IMR-90 (cell line): ENCODE measurements around the gene C19orf33. TPM values are rescaled to one million over a fixed set of nuclear protein-coding genes. Genes with fewer than 3 reads are reported as not detected.

Experiments used
- ATAC-seq: fragments of 200-7000 bp; cut with Tn5 transposase; 2 replicates; pipeline ENCODE4 v1.9.1; 2020; ENCODE audit warnings: low read depth, mild to moderate bottlenecking, moderate library complexity
- BruUV-seq: library from RNA; stranded (reverse); fragments of 400-500 nt; replicated peaks from 2 replicates; lab custom pipeline; 2021; lab: Mats Ljungman, UMichigan
- CTCF ChIA-PET: fragments of 300-600 bp; formaldehyde crosslinking; extraction: SDS; loops from one replicate; lab custom pipeline; 2021; ENCODE audit warnings: antibody characterized with exemption; lab: Yijun Ruan, JAX
- POLR2A ChIA-PET: fragments of 300-600 bp; sonication (Branson Sonifier 250); formaldehyde crosslinking; loops from one replicate; lab custom pipeline; 2022; ENCODE audit warnings: antibody characterized with exemption; ENCODE audit not compliant: unreplicated experiment; lab: Charles Lee
- DNase-seq: peaks from one replicate; pipeline ENCODE4 v3.0.0; 2013
- H2AFZ ChIP-seq: replicated peaks from 2 replicates; pipeline ENCODE3; 2013; ENCODE audit warnings: low read length, mild to moderate bottlenecking; ENCODE audit not compliant: poor library complexity
- H2AK5ac ChIP-seq: 2 replicates; pipeline ENCODE4 v1.6.1; 2013; ENCODE audit warnings: low read depth, low read length, inconsistent platforms
- H2AK9ac ChIP-seq: replicated peaks from 2 replicates; pipeline ENCODE3; 2013; ENCODE audit warnings: mild to moderate bottlenecking, low read depth, low read length, moderate library complexity; ENCODE audit not compliant: poor library complexity
- H2BK120ac ChIP-seq: 2 replicates; pipeline ENCODE4 v1.6.1; 2013; ENCODE audit warnings: low read depth, low read length, inconsistent platforms
- H2BK15ac ChIP-seq: 3 replicates; pipeline ENCODE4 v1.6.1; 2013; ENCODE audit warnings: low read depth, low read length, inconsistent platforms
- H2BK20ac ChIP-seq: 2 replicates; pipeline ENCODE4 v1.6.1; 2013; ENCODE audit warnings: low read depth, mild to moderate bottlenecking, inconsistent platforms, low read length, moderate library complexity
- H2BK5ac ChIP-seq: 2 replicates; pipeline ENCODE4 v1.6.1; 2013; ENCODE audit warnings: mild to moderate bottlenecking, low read depth, low read length, inconsistent platforms; ENCODE audit not compliant: poor library complexity, severe bottlenecking
- H3K14ac ChIP-seq: replicated peaks from 2 replicates; pipeline ENCODE4 v1.6.1; 2013; ENCODE audit warnings: low read depth, low read length, inconsistent platforms
- H3K18ac ChIP-seq: 2 replicates; pipeline ENCODE4 v1.6.1; 2013; ENCODE audit warnings: low read depth, low read length, control low read depth
- H3K23ac ChIP-seq: 2 replicates; pipeline ENCODE4 v1.6.1; 2013; ENCODE audit warnings: low read depth, low read length, inconsistent platforms
- H3K27ac ChIP-seq: 2 replicates; pipeline ENCODE4 v1.5.1; 2013; ENCODE audit warnings: mild to moderate bottlenecking, control low read depth, low read length; ENCODE audit not compliant: insufficient read depth
- H3K27me3 ChIP-seq: 2 replicates; pipeline ENCODE4 v1.6.1; 2013; ENCODE audit warnings: low read length; ENCODE audit not compliant: control insufficient read depth, insufficient read depth
- H3K36me3 ChIP-seq: 2 replicates; pipeline ENCODE4 v1.6.1; 2013; ENCODE audit warnings: low read length, mixed read lengths; ENCODE audit not compliant: control insufficient read depth, insufficient read depth
- H3K4ac ChIP-seq: 2 replicates; pipeline ENCODE4 v1.6.1; 2013; ENCODE audit warnings: low read depth, low read length, inconsistent platforms
- H3K4me1 ChIP-seq: 2 replicates; pipeline ENCODE4 v1.6.1; 2013; ENCODE audit warnings: low read length, mixed read lengths; ENCODE audit not compliant: control insufficient read depth, insufficient read depth
- H3K4me2 ChIP-seq: 2 replicates; pipeline ENCODE4 v1.6.1; 2013; ENCODE audit warnings: low read depth, mild to moderate bottlenecking, control low read depth, low read length, moderate library complexity
- H3K4me3 ChIP-seq: 2 replicates; pipeline ENCODE4 v1.5.1; 2013; ENCODE audit warnings: low read depth, mild to moderate bottlenecking, control low read depth, low read length, moderate library complexity; ENCODE audit not compliant: insufficient read depth
- H3K56ac ChIP-seq: 2 replicates; pipeline ENCODE4 v1.6.1; 2013; ENCODE audit warnings: low read length, inconsistent platforms; ENCODE audit not compliant: insufficient read depth; ENCODE audit errors: extremely low read depth
- H3K79me1 ChIP-seq, 2 experiments: 2 replicates each; pipeline ENCODE4 v1.6.1; 2013; ENCODE audit warnings: low read length in 2 of 2, inconsistent platforms in 1 of 2, low read depth in 1 of 2
- H3K9ac ChIP-seq: 2 replicates; pipeline ENCODE4 v1.6.1; 2013; ENCODE audit warnings: low read depth, low read length, control low read depth
- H3K9me1 ChIP-seq: 2 replicates; pipeline ENCODE4 v1.6.1; 2013; ENCODE audit warnings: low read length, inconsistent platforms; ENCODE audit not compliant: insufficient read depth
- H3K9me3 ChIP-seq: 2 replicates; pipeline ENCODE4 v1.6.1; 2013; ENCODE audit warnings: low read length; ENCODE audit not compliant: control insufficient read depth, insufficient read depth
- H4K20me1 ChIP-seq: 2 replicates; pipeline ENCODE4 v1.6.1; 2013; ENCODE audit warnings: low read length, inconsistent platforms; ENCODE audit not compliant: insufficient read depth
- H4K5ac ChIP-seq: 2 replicates; pipeline ENCODE4 v1.6.1; 2013; ENCODE audit warnings: mild to moderate bottlenecking, low read depth, low read length, control low read depth
- H4K8ac ChIP-seq, 2 experiments: 2 replicates each; pipeline ENCODE4 v1.6.1; 2013; ENCODE audit warnings: low read depth in 2 of 2, low read length in 2 of 2, control low read depth in 1 of 2, inconsistent platforms in 1 of 2
- H4K91ac ChIP-seq: 2 replicates; pipeline ENCODE4 v1.6.1; 2013; ENCODE audit warnings: low read depth, low read length, inconsistent platforms; ENCODE audit not compliant: insufficient read depth
- MAFK ChIP-seq: IDR thresholded peaks from 2 replicates; pipeline ENCODE4 v1.6.1; 2012; ENCODE audit warnings: low read depth, low read length, improper control_type of control experiment
- MAZ ChIP-seq: IDR thresholded peaks from 2 replicates; pipeline ENCODE4 v1.6.1; 2012; ENCODE audit warnings: low read depth, mild to moderate bottlenecking, low read length, improper control_type of control experiment, moderate library complexity, borderline replicate concordance
- RFX5 ChIP-seq: IDR thresholded peaks from 2 replicates; pipeline ENCODE4 v1.8.0; 2012; ENCODE audit warnings: low read depth, mild to moderate bottlenecking, low read length, moderate library complexity
- WGBS, 2 experiments: methylation state at CpG; one replicate each; pipeline versions ENCODE4 v1.1.5 to v1.1.7; 2013; ENCODE audit warnings: missing lambda C conversion rate in 2 of 2; ENCODE audit not compliant: insufficient read length in 1 of 2; ENCODE audit errors: extremely low coverage in 2 of 2; 5-methylcytosine and 5-hydroxymethylcytosine counted together
- dilution Hi-C: fragments of 300-500 bp; cut with HindIII; formaldehyde crosslinking; loops from one replicate; pipeline ENCODE4 v1.14.3; 2018; ENCODE audit warnings: low sequenced_read_pairs; ENCODE audit not compliant: unreplicated experiment
- in situ Hi-C: fragments of 300-500 bp; cut with MboI; formaldehyde crosslinking; loops from 3 replicates; pipeline ENCODE4 v1.14.3; 2019; ENCODE audit warnings: low sequenced_read_pairs, inconsistent platforms, mixed read lengths
- intact Hi-C: fragments of 100-400 bp; cut with micrococcal nuclease; formaldehyde crosslinking; loops from 2 replicates; pipeline ENCODE4 v1.10.0; 2022
- polyA plus RNA-seq, 3 experiments: library from polyadenylated mRNA; depleted of rRNA; stranded (reverse); fragments of >200 nt; gene quantifications; 2 replicates each; pipeline ENCODE4 v1.2.3, GENCODE V29; 2012; ENCODE audit warnings: low replicate concordance in 1 of 3
- total RNA-seq: library from RNA; depleted of rRNA; stranded (reverse); fragments of >200 nt; gene quantifications from 2 replicates; pipeline ENCODE4 v1.2.3, GENCODE V29; 2012
- TF ChIP-seq, protein P1 (sequence below): fragments of 150-350 bp; IDR thresholded peaks from 2 replicates; pipeline ENCODE4 v1.6.1; 2016; ENCODE audit warnings: low read depth, mild to moderate bottlenecking, low read length, moderate library complexity, borderline replicate concordance
- TF ChIP-seq, protein P2 (sequence below): conservative IDR thresholded peaks from 2 replicates; pipeline ENCODE4 v1.5.1; 2012; ENCODE audit warnings: mild to moderate bottlenecking, low read depth, low read length, improper control_type of control experiment

Gene C19orf33
- total and polyA plus RNA-seq, 2 of the 4 experiments (the other 2 are of a cell fraction): 0.80 TPM; not detected in 1

DNA sequence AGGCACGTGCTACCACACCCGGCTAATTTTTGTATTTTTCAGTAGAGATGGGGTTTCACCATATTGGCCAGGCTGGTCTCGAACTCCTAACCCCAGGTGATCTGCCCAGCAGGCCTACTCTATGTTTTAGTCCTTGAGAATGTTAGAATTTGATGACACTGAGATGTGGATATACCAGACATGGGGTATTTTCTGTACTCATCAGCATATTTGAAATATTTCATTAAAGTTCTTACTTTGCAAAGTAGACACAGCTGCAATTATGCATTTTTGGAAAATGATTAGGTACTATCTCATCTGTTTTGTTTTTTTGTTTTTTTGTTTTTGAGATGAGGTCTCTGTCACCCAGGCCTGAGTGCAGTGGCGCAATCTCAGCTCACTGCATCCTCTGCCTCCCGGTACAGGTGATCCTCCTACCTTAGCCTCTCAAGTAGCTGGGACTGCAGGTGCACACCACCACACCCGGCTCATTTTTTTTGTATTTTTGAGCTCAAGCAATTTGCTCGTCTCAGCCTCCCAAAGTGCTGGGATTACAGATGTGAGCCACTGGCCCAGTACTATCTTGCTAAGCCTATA is 27.0 kb upstream of the C19orf33 start:
- Histone ChIP-seq H2BK120ac (peak overlapping the region; percentile 76), H4K91ac (peak overlapping the region; percentile 51), H3K27me3 (no peaks in the 10 kb centered on the region), H4K20me1 (no peaks in the 10 kb centered on the region), H4K5ac (peak overlapping the region; percentile 74), H4K8ac (peak overlapping the region in 1 of 2 experiments; percentile 49; a peak in 2 of 4 replicates), H2AFZ (no peak overlapping the region), H3K4me1 (peaks cover 13% of the 10 kb centered on the region), H3K14ac (peak overlapping the region; percentile 49; the same call in 1 of the 2 replicates), H2BK20ac (0 out of 2 replicates have a peak overlapping the region, but pooled peaks have one; percentile 26), H2AK5ac (no peak overlapping the region), H3K4me3 (no peak overlapping the region), H2BK5ac (peak overlapping the region; percentile 55), H3K4me2 (peak overlapping the region; percentile 64), H3K9me1 (peaks cover 5% of the 10 kb centered on the region; the same call in 1 of the 2 replicates), H3K9me3 (no peaks in the 10 kb centered on the region), H3K4ac (peak overlapping the region; percentile 4; the same call in 1 of the 2 replicates), H3K27ac (peak overlapping the region; percentile 92; the same call in 1 of the 2 replicates), H3K79me1 (no peaks in the 10 kb centered on the region), H2BK15ac (no peak overlapping the region), H3K23ac (no peak overlapping the region; the same call in 1 of the 2 replicates), H3K18ac (peak overlapping the region; percentile 65), H3K56ac (no peak overlapping the region; the same call in 1 of the 2 replicates), H3K36me3 (no peaks in the 10 kb centered on the region), H2AK9ac (no peak overlapping the region), H3K9ac (peak overlapping the region; percentile 56)
- dilution Hi-C loops (no loop called here), in situ Hi-C loops (no loop called here), intact Hi-C loops (no loop called here)
- TF ChIP-seq MAFK (peak; percentile 70), MAZ (no peak), RFX5 (no peak)
- TF ChIP-seq, protein P1, sequence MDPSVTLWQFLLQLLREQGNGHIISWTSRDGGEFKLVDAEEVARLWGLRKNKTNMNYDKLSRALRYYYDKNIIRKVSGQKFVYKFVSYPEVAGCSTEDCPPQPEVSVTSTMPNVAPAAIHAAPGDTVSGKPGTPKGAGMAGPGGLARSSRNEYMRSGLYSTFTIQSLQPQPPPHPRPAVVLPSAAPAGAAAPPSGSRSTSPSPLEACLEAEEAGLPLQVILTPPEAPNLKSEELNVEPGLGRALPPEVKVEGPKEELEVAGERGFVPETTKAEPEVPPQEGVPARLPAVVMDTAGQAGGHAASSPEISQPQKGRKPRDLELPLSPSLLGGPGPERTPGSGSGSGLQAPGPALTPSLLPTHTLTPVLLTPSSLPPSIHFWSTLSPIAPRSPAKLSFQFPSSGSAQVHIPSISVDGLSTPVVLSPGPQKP: no peak
- TF ChIP-seq, protein P2, sequence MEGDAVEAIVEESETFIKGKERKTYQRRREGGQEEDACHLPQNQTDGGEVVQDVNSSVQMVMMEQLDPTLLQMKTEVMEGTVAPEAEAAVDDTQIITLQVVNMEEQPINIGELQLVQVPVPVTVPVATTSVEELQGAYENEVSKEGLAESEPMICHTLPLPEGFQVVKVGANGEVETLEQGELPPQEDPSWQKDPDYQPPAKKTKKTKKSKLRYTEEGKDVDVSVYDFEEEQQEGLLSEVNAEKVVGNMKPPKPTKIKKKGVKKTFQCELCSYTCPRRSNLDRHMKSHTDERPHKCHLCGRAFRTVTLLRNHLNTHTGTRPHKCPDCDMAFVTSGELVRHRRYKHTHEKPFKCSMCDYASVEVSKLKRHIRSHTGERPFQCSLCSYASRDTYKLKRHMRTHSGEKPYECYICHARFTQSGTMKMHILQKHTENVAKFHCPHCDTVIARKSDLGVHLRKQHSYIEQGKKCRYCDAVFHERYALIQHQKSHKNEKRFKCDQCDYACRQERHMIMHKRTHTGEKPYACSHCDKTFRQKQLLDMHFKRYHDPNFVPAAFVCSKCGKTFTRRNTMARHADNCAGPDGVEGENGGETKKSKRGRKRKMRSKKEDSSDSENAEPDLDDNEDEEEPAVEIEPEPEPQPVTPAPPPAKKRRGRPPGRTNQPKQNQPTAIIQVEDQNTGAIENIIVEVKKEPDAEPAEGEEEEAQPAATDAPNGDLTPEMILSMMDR: no peak
- ATAC-seq (no peak), DNase-seq (no peak)
- WGBS, 2 experiments: 97% methylated on average over 4 of the region's 7 CpGs; no CpG with 5 or more reads in 1 of the 2 experiments
- POLR2A ChIA-PET: no interaction called here
- no TSS peak for BruUV-seq
- CTCF ChIA-PET: no interaction called here
